GM12864 (cell line): Measurements from ENCODE around the gene ZXDC.

Experiments
- DNase-seq: peaks from one replicate; pipeline ENCODE4 v3.0.0-alpha.2; 2011; ENCODE audit warnings: low read depth
- H3K4me3 ChIP-seq: 2 replicates; pipeline ENCODE4 v1.5.1; 2011; ENCODE audit warnings: mild to moderate bottlenecking, low read depth, low read length, control low read depth
- TF ChIP-seq, protein P1 (sequence below): IDR thresholded peaks from 2 replicates; pipeline ENCODE4 v1.5.1; 2011; ENCODE audit warnings: low read depth, mild to moderate bottlenecking, moderate library complexity, low read length, control low read depth, inconsistent platforms; ENCODE audit errors: missing control alignments

Gene ZXDC

DNA sequence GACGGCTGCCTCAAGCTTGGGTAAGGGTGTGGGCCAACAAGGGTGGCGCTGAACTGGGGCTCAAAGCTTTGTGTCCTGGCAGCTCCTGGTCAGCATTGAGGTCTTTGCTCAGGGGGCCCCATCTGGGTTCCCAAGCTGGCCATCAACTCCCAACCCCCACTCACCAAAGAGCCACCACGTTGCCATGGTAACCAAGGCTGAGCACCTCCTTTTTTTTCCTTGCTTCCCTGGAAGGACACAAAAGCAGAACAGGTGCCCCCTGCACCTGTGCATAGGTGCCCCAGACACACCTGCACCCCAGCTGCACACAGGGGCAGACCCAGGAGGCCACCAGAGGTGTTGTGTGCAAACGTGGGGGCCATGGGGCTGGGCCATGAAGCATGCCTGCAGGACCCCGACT is 25.4 kb upstream of the ZXDC start:
- DNase-seq = no peak
- TF ChIP-seq, protein P1, sequence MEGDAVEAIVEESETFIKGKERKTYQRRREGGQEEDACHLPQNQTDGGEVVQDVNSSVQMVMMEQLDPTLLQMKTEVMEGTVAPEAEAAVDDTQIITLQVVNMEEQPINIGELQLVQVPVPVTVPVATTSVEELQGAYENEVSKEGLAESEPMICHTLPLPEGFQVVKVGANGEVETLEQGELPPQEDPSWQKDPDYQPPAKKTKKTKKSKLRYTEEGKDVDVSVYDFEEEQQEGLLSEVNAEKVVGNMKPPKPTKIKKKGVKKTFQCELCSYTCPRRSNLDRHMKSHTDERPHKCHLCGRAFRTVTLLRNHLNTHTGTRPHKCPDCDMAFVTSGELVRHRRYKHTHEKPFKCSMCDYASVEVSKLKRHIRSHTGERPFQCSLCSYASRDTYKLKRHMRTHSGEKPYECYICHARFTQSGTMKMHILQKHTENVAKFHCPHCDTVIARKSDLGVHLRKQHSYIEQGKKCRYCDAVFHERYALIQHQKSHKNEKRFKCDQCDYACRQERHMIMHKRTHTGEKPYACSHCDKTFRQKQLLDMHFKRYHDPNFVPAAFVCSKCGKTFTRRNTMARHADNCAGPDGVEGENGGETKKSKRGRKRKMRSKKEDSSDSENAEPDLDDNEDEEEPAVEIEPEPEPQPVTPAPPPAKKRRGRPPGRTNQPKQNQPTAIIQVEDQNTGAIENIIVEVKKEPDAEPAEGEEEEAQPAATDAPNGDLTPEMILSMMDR = no peak
- no peak overlapping the region for H3K4me3 ChIP-seq

DNA sequence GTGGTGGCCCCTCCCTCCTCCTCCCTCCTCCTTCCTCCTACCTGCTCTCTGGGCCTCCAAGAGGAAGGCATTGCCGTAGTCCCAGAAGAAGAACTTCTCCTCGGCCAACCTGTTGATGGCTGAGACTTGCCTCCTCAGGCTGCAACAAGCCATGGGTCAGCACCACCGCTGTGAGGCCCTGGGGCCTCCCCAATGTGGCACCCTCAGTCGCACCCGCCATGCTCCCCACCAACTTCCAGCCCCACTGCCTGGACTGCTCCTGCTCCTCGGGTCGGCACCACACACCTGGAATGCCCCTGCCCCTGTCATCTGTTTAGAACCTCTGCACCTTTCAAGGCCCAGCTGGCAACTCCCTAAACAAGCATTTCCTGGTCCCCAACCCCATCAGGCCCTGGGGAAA is 24.3 kb upstream of the ZXDC start:
- H3K4me3 ChIP-seq = no peak overlapping the region
- TF ChIP-seq, protein P1 = no peak
- no peak for DNase-seq

DNA sequence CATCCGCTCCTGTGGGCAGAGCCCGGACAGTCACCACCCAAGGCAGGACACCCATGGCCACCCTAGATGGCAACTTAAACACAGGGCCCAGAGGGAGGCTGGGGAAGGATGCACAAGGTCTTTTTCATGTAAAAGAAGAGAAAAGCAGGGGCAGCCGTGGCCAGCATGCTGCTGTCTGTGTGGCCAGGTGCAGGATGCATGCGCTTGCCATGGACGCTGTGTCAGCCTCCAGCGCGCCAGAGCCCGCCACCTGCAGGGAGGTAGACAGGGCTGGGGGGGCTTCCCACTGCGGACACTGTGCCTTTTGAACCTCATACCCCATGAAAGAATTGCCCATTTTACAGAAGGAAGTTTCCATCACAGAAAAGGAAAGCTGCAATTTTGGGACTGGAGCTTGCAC is 23.7 kb upstream of the ZXDC start:
- DNase-seq = no peak
- TF ChIP-seq, protein P1 = no peak
- H3K4me3 ChIP-seq = no peak overlapping the region

DNA sequence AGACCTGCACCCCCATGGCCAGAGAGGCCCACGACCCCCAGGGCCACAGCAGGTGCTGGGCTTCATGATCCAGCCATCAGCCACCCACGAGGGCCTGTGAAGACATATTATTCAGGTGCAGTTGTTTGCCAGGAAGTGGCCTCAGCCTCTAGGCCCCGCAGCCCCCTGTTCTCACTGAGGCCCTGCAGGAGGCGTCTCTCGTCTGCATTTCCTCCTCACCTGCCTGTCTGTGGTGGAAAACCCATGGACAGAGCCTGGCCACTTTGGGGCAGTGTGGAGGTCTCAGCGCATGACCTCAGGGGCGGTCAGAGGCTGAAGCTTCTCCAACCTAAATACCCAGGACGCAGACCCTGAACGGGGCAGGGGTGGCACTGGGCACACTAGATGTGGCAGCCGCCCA is 23.2 kb upstream of the ZXDC start:
- no peak overlapping the region for H3K4me3 ChIP-seq
- DNase-seq = no peak
- TF ChIP-seq, protein P1 = no peak

DNA sequence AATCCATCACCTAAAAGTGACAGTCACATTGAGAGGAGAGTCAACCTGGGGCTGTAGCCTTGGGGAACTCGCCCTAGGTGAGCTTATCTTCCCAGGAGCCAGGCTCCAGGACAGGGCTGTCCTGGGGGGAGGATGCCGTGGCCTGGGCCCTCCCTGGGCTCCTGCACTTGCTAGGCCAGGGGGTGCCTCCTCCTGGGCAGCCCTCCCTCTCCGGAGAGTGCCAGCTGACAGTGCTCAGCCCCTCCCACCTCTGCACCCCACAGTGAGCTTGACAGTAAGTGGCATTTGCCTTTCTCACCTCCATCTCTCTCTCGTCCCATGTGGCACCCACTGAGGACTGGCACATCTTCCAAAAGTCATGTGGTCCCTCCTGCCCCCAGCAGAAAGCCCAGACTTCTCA is 22.8 kb upstream of the ZXDC start:
- no peak for DNase-seq
- TF ChIP-seq, protein P1 = no peak
- no peak overlapping the region for H3K4me3 ChIP-seq

DNA sequence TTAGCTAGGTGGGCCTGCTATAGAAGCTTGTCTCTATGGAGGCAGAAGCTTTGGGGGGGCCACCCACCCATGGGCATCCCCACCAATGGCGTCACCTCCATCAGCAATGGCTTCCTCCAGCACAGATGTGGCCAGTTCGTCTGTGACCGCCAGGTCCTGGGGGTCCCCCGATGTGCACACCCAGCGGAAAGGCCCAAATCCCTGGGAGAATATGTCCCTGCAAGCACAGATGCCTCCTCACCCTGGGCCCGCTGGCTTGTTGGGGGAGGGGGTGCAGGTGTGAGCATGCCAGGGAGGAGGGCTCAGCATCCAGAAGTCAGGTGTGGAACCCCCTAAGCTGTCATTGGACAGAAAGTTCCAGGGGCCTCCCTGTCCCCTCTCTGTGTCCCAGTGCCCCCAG is 22.3 kb upstream of the ZXDC start:
- no peak overlapping the region for H3K4me3 ChIP-seq
- TF ChIP-seq, protein P1 = no peak
- DNase-seq = no peak

DNA sequence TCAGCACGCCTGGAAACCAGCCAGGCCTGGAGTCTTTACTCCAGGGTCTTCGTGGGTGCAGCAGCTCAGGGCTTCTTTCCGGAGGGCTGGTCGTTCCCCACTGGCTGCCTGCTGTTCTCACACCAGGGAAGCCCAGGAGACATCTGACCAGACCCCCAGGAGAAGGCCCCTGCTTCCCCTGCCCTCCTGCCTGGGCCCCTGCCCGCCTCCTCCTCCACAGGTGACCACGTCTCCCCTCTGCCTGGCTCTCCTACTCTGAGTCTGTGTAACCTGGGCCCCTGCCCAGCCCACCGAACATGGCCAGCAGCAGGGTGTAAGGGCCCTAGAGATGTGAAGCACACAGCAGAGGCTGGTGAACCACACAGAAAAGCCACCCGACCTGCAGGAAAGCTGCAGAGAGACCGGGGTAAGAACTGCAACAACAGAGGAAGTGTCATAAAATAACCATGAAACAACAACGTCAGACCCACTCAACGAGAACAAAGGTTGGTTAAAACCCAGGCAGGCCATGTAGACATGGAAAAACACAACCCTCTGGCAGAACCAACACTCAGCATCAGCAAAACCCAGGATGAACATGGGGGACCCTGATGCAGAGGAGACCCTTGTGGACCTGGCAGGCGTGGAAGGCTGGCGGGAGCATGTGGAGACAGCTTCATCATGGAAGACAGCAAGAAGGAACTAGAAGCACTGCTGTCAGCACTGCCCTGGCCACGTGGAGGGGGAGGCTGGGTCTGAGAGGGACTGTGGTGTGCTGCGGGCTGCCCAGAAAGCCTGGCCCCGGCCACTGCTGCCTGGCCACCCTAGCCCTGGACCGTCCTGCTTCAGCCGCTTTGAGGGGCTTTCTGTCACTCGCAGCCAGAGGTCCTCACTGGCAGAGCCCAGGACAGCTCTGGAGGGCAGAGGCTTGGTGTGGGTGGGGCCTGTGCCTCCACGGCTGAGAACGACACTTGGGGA is 21.5 kb upstream of the ZXDC start:
- TF ChIP-seq, protein P1 = no peak
- no peak overlapping the region for H3K4me3 ChIP-seq
- DNase-seq = no peak
